GM18873 (cell line): ENCODE measurements around the gene ERC2.
"Not testable (repeated sequence)": the region's sequence is repeated elsewhere in the genome, so short reads cannot be mapped to it uniquely, and the experiment has no call there.

Experiments
- ATAC-seq: cut with Tn5 transposase; IDR thresholded peaks from one replicate; pipeline ENCODE4 v1.9.1; 2021; ENCODE audit warnings: mild to moderate bottlenecking, moderate library complexity, moderate number of reproducible peaks; ENCODE audit not compliant: unreplicated experiment, low FRiP score

The ERC2 gene

GRCh38 chr3:56468184-56469106 lies at the start of gene ERC2:
TSS of gene ERC2 (minus strand) at chr3:56468467.
- no peak for ATAC-seq

GRCh38 chr3:56502738-56503137 lies 34.5 kb upstream of the ERC2 start:
- no peak for ATAC-seq

- not testable (repeated sequence) for ATAC-seq
These were observed 28.1 kb upstream of the ERC2 start for GRCh38 chr3:56496376-56496775.

GRCh38 chr3:56494679-56495322 lies 26.5 kb upstream of the ERC2 start:
- no peak for ATAC-seq

GRCh38 chr3:56491566-56491965 lies 23.3 kb upstream of the ERC2 start:
- no peak for ATAC-seq

- ATAC-seq: no peak
These were observed 20.7 kb upstream of the ERC2 start for GRCh38 chr3:56488812-56489600.

- no peak for ATAC-seq
These were observed 16.3 kb upstream of the ERC2 start for GRCh38 chr3:56484525-56485032.

GRCh38 chr3:56484122-56484521 lies 15.9 kb upstream of the ERC2 start:
- ATAC-seq: no peak

- no peak for ATAC-seq
These were observed 9.4 kb upstream of the ERC2 start for GRCh38 chr3:56477646-56478045.

GRCh38 chr3:56476771-56477170 lies 8.5 kb upstream of the ERC2 start:
- ATAC-seq: no peak

GRCh38 chr3:56471771-56472170 lies 3.5 kb upstream of the ERC2 start:
- ATAC-seq: no peak

- no peak for ATAC-seq
These were observed 874 bp upstream of the ERC2 start for GRCh38 chr3:56469141-56469540.

GRCh38 chr3:56467801-56468183 lies 475 bp downstream of the ERC2 start:
- no peak for ATAC-seq

- no peak for ATAC-seq
These were observed 1.2 kb downstream of the ERC2 start for GRCh38 chr3:56467108-56467507.

GRCh38 chr3:56459719-56460118 lies 8.5 kb downstream of the ERC2 start:
- ATAC-seq: no peak

- ATAC-seq: no peak
These were observed 9.2 kb downstream of the ERC2 start for GRCh38 chr3:56459104-56459496.

- ATAC-seq: no peak
These were observed 9.7 kb downstream of the ERC2 start for GRCh38 chr3:56458496-56459103.

- no peak for ATAC-seq
These were observed 12.2 kb downstream of the ERC2 start for GRCh38 chr3:56456117-56456516.

- ATAC-seq: no peak
These were observed 15.3 kb downstream of the ERC2 start for GRCh38 chr3:56453011-56453410.

GRCh38 chr3:56452085-56452484 lies 16.2 kb downstream of the ERC2 start:
- no peak for ATAC-seq
